22Rv1 (cell line): ENCODE results near the gene GGT7.

Experiments used
- CTCF ChIP-seq: fragments of 450-650 bp; IDR thresholded peaks from 2 replicates; pipeline ENCODE4 v1.5.1; 2017; ENCODE audit warnings: mild to moderate bottlenecking
- ZFX ChIP-seq: fragments of 450-650 bp; IDR thresholded peaks from 2 replicates; pipeline ENCODE4 v1.6.1; 2017; ENCODE audit warnings: antibody characterized with exemption, borderline replicate concordance

- no peak for TF ChIP-seq CTCF
- no peak for TF ChIP-seq ZFX
Observed at GRCh38 chr20:34920055-34920454, 47.4 kb upstream of the GGT7 start.
